GM23248 (cell line): ENCODE measurements around the gene MOAP1. TPM values are rescaled to one million over a fixed set of nuclear protein-coding genes. Genes with fewer than 3 reads are reported as not detected.

ENCODE experiments used
- DNase-seq: peaks from one replicate; pipeline ENCODE4 v3.0.0-alpha.2; 2015
- H2AFZ ChIP-seq: fragments of 200-600 bp; sonication (generic); 2 replicates; pipeline ENCODE4 v1.6.1; 2016; ENCODE audit warnings: antibody characterized with exemption
- H3F3A ChIP-seq: fragments of 200-600 bp; sonication (generic); 2 replicates; pipeline ENCODE4 v1.6.1; 2016; ENCODE audit warnings: mild to moderate bottlenecking, antibody characterized with exemption, mixed run types; ENCODE audit not compliant: insufficient read depth
- H3K27ac ChIP-seq: fragments of 200-600 bp; sonication (generic); 2 replicates; pipeline ENCODE4 v1.5.1; 2016; ENCODE audit warnings: mild to moderate bottlenecking
- H3K27me3 ChIP-seq: fragments of 200-600 bp; sonication (generic); replicated peaks from 2 replicates; pipeline ENCODE4 v1.6.1; 2016; ENCODE audit warnings: mild to moderate bottlenecking; ENCODE audit not compliant: insufficient read depth
- H3K36me3 ChIP-seq: fragments of 200-600 bp; sonication (generic); 2 replicates; pipeline ENCODE4 v1.6.1; 2016; ENCODE audit warnings: low read depth, mild to moderate bottlenecking
- H3K4me1 ChIP-seq: fragments of 200-600 bp; sonication (generic); 2 replicates; pipeline ENCODE4 v1.6.1; 2016; ENCODE audit warnings: mild to moderate bottlenecking; ENCODE audit not compliant: insufficient read depth
- H3K4me2 ChIP-seq: fragments of 200-600 bp; sonication (generic); one replicate; pipeline ENCODE4 v1.6.1; 2016; ENCODE audit warnings: mild to moderate bottlenecking; ENCODE audit not compliant: unreplicated experiment
- H3K4me3 ChIP-seq: fragments of 200-600 bp; sonication (generic); 2 replicates; pipeline ENCODE4 v1.5.1; 2016; ENCODE audit warnings: mild to moderate bottlenecking
- H3K79me2 ChIP-seq: fragments of 200-600 bp; sonication (generic); 2 replicates; pipeline ENCODE4 v1.6.1; 2016; ENCODE audit warnings: mild to moderate bottlenecking; ENCODE audit not compliant: insufficient read depth
- H3K9ac ChIP-seq: fragments of 200-600 bp; sonication (generic); 2 replicates; pipeline ENCODE4 v1.6.1; 2016; ENCODE audit warnings: mild to moderate bottlenecking
- H3K9me2 ChIP-seq: fragments of 200-600 bp; sonication (generic); 2 replicates; pipeline ENCODE4 v1.6.1; 2016; ENCODE audit warnings: mixed run types, mild to moderate bottlenecking, moderate library complexity; ENCODE audit not compliant: insufficient read depth
- H3K9me3 ChIP-seq: fragments of 200-600 bp; sonication (generic); one replicate; pipeline ENCODE4 v1.6.1; 2017; ENCODE audit warnings: low read depth
- H4K20me1 ChIP-seq: fragments of 200-600 bp; sonication (generic); 2 replicates; pipeline ENCODE4 v1.6.0; 2016; ENCODE audit not compliant: insufficient read depth
- EZH2 ChIP-seq: fragments of 200-600 bp; sonication (generic); IDR thresholded peaks from 2 replicates; pipeline ENCODE4 v1.6.1; 2018; ENCODE audit warnings: antibody characterized with exemption, mild to moderate bottlenecking; ENCODE audit not compliant: insufficient read depth, poor library complexity, severe bottlenecking
- EZH2phosphoT487 ChIP-seq: fragments of 200-600 bp; sonication (generic); IDR thresholded peaks from 2 replicates; pipeline ENCODE4 v1.6.1; 2018; ENCODE audit warnings: antibody characterized with exemption, moderate library complexity, mild to moderate bottlenecking, low read depth; ENCODE audit not compliant: insufficient read depth
- WGBS, 2 experiments: methylation state at CpG; one replicate each; pipeline ENCODE4 v1.1.6; 2015 to 2017; ENCODE audit warnings: low lambda C conversion rate in 2 of 2, low coverage in 1 of 2; ENCODE audit errors: missing lambda C conversion rate in 2 of 2; 5-methylcytosine and 5-hydroxymethylcytosine counted together
- in situ Hi-C: fragments of 300-500 bp; cut with MboI; formaldehyde crosslinking; loops from 2 replicates; pipeline ENCODE4 v1.15.0; 2020
- polyA plus RNA-seq: library from polyadenylated mRNA; unstranded; fragments of >200 nt; fragmentation: Nextera tagmentation; extraction: Ambion mirVana; gene quantifications from 2 replicates; pipeline ENCODE4 v1.2.1, GENCODE V29; 2016
- total RNA-seq: library from RNA; depleted of rRNA; stranded (reverse); fragments of >200 nt; shearing (Covaris generic); gene quantifications from 2 replicates; pipeline ENCODE4 v1.2.3, GENCODE V29; 2014

Gene MOAP1
- total and polyA plus RNA-seq, 2 experiments from 2014 or later: 9.8 to 18.3 TPM

DNA sequence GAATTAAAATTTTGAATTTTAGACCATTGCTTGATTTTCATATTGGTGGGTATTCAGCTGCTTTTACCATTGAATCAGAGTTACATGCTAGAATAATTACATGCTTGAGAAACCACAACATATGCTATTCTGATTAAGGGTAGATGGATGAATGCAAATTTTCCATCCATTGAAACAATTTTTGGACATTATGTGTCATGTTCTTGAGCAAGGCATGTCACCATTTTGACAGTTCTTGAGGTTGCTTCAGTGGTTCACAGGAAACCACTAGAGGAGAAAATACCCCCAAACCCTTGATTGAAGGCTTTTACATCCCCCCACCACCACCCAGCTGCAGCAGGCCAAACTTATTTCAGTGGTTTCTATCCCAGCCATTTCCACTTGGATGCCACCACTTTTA lies 35.8 kb upstream of the MOAP1 start:
- Histone ChIP-seq H3K36me3 (peaks cover 8% of the 10 kb centered on the region; the same call in 1 of the 2 replicates), H3K4me2 (no peak overlapping the region), H3K9me2 (no peaks in the 10 kb centered on the region), H2AFZ (no peak overlapping the region), H3K27ac (no peak overlapping the region), H3K9me3 (no peaks in the 10 kb centered on the region), H3F3A (no peaks in the 10 kb centered on the region), H3K4me1 (no peaks in the 10 kb centered on the region), H3K79me2 (no peaks in the 10 kb centered on the region), H3K9ac (no peak overlapping the region), H4K20me1 (no peaks in the 10 kb centered on the region), H3K27me3 (no peaks in the 10 kb centered on the region), H3K4me3 (no peak overlapping the region)
- in situ Hi-C loops: no loop called here
- DNase-seq: no peak
- TF ChIP-seq EZH2phosphoT487 (no peak), EZH2 (no peak)

DNA sequence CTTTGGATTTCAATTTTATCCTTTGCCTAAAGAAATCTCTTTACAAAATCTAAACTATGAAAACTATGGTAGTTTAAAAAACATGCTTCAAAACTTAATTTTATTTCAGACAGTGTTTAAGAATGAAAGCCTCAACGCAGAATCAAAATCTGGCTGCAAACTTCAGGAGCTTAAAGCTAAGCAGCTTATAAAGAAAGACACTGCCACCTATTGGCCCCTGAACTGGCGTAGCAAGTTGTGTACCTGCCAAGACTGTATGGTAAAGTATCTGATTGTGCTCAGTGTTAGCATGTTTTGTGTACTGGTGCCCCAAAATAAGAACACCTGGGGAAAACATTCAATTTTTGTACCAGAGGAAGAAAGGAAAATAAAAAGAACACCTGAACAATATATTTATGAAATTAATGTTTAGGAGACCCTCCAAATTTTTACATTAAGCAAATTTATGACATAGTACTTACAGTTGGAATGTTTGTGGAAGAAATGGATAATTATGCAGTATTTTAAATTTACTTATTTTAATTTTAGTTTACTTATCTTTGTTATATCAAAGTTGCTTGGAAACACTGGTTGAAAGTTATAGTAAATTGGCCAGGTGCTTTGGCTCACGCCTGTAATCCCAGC lies 34.5 kb upstream of the MOAP1 start:
- H3K9ac ChIP-seq: no peak overlapping the region
- no peaks in the 10 kb centered on the region for H3K9me2 ChIP-seq
- no peaks in the 10 kb centered on the region for H3F3A ChIP-seq
- H3K4me2 ChIP-seq: no peak overlapping the region
- no peaks in the 10 kb centered on the region for H3K79me2 ChIP-seq
- no peak overlapping the region for H3K27ac ChIP-seq
- H3K9me3 ChIP-seq: no peaks in the 10 kb centered on the region
- H3K4me3 ChIP-seq: no peak overlapping the region
- peaks cover 13% of the 10 kb centered on the region; the same call in 1 of the 2 replicates for H3K36me3 ChIP-seq
- H4K20me1 ChIP-seq: no peaks in the 10 kb centered on the region
- WGBS, 2 experiments: 54 to 60% methylated on average over 3 of the region's 3 CpGs
- no peak overlapping the region for H2AFZ ChIP-seq
- peak; percentile 75 for DNase-seq
- no peaks in the 10 kb centered on the region for H3K27me3 ChIP-seq
- TF ChIP-seq EZH2: no peak
- TF ChIP-seq EZH2phosphoT487: no peak
- in situ Hi-C loops: no loop called here
- H3K4me1 ChIP-seq: no peaks in the 10 kb centered on the region

DNA sequence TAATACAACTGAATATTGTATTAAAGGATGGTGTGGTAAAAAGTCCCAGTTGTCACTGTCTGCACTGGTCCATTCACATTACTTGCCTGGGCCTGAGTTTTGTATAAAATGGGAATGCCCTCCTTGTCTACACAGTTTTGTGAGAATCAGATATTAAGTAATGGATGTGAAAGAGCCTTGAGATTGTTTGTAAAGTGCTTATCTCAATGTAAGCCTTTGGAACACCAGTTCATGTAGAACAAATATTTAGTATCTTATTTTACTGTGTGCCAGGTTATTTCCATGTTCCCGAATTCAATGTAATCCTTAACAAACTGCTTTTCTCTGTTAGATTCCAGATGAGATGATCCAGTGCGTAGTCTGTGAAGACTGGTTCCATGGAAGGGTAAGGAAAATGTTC lies 29.9 kb upstream of the MOAP1 start:
- Histone ChIP-seq H3K9me3 (no peaks in the 10 kb centered on the region), H4K20me1 (no peaks in the 10 kb centered on the region)
- in situ Hi-C loops: no loop called here

DNA sequence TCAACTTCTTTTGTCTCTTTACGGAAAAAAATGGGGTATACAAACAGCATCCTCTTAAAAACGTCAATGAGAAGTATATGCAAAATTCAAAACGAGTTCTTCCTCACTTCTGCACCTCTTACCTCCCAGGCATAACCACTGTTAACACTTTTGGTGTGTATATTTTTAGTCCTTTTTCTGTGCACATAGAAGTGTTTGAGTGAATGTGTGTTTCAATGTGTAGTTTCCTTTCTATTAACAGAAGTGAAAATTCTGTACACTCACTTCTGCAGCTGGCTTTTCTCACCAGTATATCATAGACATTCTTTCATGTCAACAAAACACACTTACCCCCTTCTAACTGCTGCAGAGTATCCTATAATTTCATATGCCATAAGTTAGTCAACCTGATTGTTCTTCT lies 27.7 kb upstream of the MOAP1 start:
- no peaks in the 10 kb centered on the region for H3K9me3 ChIP-seq
- peaks cover 17% of the 10 kb centered on the region for H3F3A ChIP-seq
- peaks cover 14% of the 10 kb centered on the region; the same call in 1 of the 2 replicates for H3K36me3 ChIP-seq
- no peak overlapping the region for H3K4me2 ChIP-seq
- peaks cover 37% of the 10 kb centered on the region for H3K79me2 ChIP-seq
- DNase-seq: no peak
- 77 to 84% methylated on average over 3 of the region's 3 CpGs for WGBS, 2 experiments
- TF ChIP-seq EZH2: no peak
- TF ChIP-seq EZH2phosphoT487: no peak
- H3K4me3 ChIP-seq: no peak overlapping the region
- H3K9me2 ChIP-seq: no peaks in the 10 kb centered on the region
- in situ Hi-C loops: no loop called here
- H2AFZ ChIP-seq: no peak overlapping the region
- no peak overlapping the region for H3K9ac ChIP-seq
- H4K20me1 ChIP-seq: no peaks in the 10 kb centered on the region
- no peak overlapping the region for H3K27ac ChIP-seq
- H3K27me3 ChIP-seq: no peaks in the 10 kb centered on the region
- H3K4me1 ChIP-seq: peaks cover 10% of the 10 kb centered on the region

More for the DNA sequence above, 29.9 kb upstream of the MOAP1 start:
- no peaks in the 10 kb centered on the region for H3K4me1 ChIP-seq
- peaks cover 14% of the 10 kb centered on the region; the same call in 1 of the 2 replicates for H3K36me3 ChIP-seq
- H3F3A ChIP-seq: no peaks in the 10 kb centered on the region
- DNase-seq: no peak
- H3K27ac ChIP-seq: no peak overlapping the region
- H3K4me3 ChIP-seq: no peak overlapping the region
- WGBS, 2 experiments: 96 to 99% methylated on average over 2 of the region's 2 CpGs
- H3K79me2 ChIP-seq: peaks cover 19% of the 10 kb centered on the region
- H3K9ac ChIP-seq: no peak overlapping the region
- no peaks in the 10 kb centered on the region for H3K9me2 ChIP-seq
- no peak for TF ChIP-seq EZH2
- TF ChIP-seq EZH2phosphoT487: no peak
- no peak overlapping the region for H2AFZ ChIP-seq
- no peak overlapping the region for H3K4me2 ChIP-seq
- no peaks in the 10 kb centered on the region for H3K27me3 ChIP-seq
